Dermis microvascular lymphatic vessel endothelial cell (primary cell): Measurements from ENCODE around the gene CPSF7. TPM values are rescaled to one million over a fixed set of nuclear protein-coding genes. Genes with fewer than 3 reads are reported as not detected.
"Not testable (repeated sequence)": the region's sequence is repeated elsewhere in the genome, so short reads cannot be mapped to it uniquely, and the experiment has no call there.

Experiments
- DNase-seq, 2 donors: peaks; one replicate each; pipeline versions ENCODE4 v3.0.0 to v3.0.0-alpha.2; 2010; ENCODE audit warnings: low read depth in 2 of 2
- total RNA-seq: library from RNA; depleted of rRNA; stranded (reverse); fragments of >200 nt; gene quantifications from 2 replicates; pipeline ENCODE4 v1.2.1, GENCODE V29; 2014

Gene CPSF7
- total RNA-seq, 1 donor from 2014 or later = 9.9 TPM

GRCh38 chr11:61439615-61440014 lies 9.8 kb upstream of the CPSF7 start:
- DNase-seq = no peak

DNA sequence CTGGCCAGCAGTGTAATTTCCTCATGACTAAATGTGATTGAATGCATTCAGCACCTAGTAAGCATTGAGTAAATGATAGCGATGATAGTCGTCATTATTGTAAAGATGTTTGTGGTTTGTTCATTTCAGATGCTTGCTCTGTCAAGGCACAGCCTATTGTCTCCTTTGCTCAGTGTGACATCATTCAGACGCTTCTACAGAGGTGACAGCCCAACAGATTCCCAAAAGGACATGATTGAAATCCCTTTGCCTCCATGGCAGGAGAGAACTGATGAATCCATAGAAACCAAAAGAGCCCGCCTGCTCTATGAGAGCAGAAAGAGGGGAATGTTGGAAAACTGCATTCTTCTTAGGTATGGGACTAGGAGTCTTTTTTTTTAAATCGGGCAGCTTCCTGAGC lies 7.7 kb upstream of the CPSF7 start:
- no peak for DNase-seq

- not testable (repeated sequence) for DNase-seq
Measured at GRCh38 chr11:61430839-61431238, 1.1 kb upstream of the CPSF7 start.

GRCh38 chr11:61429346-61429690 lies 457 bp downstream of the CPSF7 start:
- DNase-seq = peak; percentile 32 to 77

DNA sequence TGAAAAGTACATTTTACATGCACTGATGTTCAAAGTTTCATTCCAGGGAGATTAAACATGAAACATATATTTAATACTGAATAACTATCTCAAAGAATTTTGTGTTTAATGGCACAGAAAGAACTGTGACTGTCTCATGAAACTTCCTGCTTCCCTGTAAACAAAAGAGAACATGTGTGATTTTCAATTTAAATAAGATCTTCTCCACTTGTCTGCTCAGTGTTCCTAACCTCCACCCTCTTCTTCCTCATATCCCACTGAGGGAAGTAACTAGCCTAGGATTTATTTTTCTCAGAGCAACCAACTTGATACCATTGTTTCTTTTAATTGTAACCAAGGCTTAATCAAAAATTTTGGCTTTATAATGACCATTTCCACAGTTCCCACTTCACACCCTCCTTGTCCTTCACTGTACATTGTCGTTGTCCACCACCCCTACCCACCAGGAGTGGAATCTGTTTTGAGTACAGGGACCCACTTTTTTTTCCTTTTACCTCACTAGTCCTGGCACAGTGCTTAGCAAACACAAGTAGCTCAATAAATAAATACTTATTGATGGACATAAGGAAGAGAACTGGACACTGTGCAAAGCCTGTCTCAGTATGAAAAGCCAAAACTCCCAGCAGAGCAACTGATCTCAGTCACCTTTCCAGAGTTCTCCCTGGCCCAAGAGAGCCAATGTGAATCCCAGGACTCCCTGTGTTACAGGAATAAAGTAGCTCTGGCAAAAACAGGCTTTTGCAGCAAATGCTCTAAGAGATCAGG lies 4.2 kb downstream of the CPSF7 start:
- no peak for DNase-seq

GRCh38 chr11:61422226-61422625 lies 7.5 kb downstream of the CPSF7 start:
- no peak for DNase-seq

- no peak for DNase-seq
Measured at GRCh38 chr11:61418136-61418535, 11.6 kb downstream of the CPSF7 start.

GRCh38 chr11:61417670-61418069 lies 12.1 kb downstream of the CPSF7 start:
- DNase-seq = peak in 1 of 2 donors; percentile 11

DNA sequence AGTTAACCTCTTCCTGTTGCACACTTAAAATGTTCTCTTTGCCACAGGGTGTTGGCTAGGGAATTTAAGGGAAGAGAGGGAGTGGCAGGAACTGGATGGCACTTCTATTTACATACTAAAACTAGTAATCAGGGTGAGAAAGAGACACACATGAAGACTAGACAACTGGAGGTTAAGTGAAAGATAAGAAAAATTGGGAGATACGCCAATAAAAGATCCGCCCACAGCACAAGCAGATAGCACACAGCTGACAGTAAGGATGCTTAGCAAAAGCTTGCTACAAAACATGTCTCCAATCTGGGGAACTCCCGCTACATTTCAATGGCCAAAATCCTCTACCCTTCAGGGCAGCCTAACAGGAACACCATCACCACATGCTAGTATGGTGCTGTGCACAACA lies 12.8 kb downstream of the CPSF7 start:
- no peak for DNase-seq

GRCh38 chr11:61415381-61415780 lies 14.4 kb downstream of the CPSF7 start:
- no peak for DNase-seq

GRCh38 chr11:61414547-61414946 lies 15.2 kb downstream of the CPSF7 start:
- DNase-seq = no peak

DNA sequence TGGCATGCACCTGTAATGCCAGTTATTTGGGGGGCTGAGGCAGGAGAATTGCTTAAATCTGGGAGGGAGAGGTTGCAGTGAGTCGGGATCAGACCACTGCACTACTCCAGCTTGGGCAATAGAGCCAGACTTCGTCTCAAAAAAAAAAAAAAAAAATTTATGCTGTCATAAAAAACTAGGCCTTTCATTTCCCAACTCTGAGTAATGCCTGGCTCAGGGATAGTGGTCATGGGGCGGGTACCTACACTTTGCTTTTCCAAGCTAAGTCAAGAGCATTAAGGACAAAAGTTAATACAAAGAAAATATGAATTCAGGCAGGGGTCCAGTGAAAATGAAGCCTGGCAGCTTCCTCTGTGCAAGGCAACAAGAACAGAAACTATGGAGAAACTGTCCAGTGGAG lies 16.3 kb downstream of the CPSF7 start:
- no peak for DNase-seq

- DNase-seq = no peak
Measured at GRCh38 chr11:61411589-61411988, 18.2 kb downstream of the CPSF7 start.

- DNase-seq = no peak
Measured at GRCh38 chr11:61406991-61407728, 22.6 kb downstream of the CPSF7 start.

DNA sequence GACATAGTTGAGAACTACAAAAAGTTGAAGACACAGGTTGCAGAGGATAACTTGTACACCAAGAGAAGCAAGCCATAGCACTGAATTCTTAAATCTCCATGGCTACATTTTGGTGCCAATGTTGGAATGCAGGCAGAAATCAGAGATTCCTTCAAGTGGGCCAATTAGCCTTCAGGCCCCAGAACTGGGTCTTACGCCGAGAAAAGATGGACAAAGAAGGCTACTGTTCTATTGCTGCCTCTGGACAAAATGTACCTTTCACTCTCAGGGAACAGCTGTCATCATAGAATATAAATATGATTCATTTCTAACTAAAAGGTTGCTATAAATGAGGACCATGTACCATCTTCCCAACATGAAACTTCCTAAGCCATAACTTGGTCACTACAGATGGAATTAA lies 23.7 kb downstream of the CPSF7 start:
- no peak for DNase-seq

DNA sequence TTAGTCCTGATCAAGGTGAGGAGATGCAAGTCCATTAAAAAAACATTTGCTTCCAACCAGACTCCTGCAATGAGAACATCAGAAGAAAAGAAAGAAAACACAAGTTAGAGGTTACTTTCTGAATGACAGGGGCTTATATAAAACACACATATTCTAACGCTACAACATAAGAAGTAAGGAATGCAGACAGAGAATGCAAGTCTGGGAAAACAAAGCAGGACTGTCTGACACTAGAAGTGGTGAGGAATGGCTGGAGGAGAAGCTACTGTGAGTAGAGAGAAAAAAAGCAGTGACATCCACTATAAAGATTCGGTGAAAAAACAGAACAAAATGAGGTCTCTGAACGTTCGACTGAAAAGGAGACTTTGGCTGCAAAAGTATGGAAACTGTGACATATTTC lies 25.1 kb downstream of the CPSF7 start:
- DNase-seq = no peak

- no peak for DNase-seq
Measured at GRCh38 chr11:61404103-61404502, 25.7 kb downstream of the CPSF7 start.

GRCh38 chr11:61403658-61404057 lies 26.1 kb downstream of the CPSF7 start:
- DNase-seq = no peak

GRCh38 chr11:61401573-61401972 lies 28.2 kb downstream of the CPSF7 start:
- DNase-seq = no peak

DNA sequence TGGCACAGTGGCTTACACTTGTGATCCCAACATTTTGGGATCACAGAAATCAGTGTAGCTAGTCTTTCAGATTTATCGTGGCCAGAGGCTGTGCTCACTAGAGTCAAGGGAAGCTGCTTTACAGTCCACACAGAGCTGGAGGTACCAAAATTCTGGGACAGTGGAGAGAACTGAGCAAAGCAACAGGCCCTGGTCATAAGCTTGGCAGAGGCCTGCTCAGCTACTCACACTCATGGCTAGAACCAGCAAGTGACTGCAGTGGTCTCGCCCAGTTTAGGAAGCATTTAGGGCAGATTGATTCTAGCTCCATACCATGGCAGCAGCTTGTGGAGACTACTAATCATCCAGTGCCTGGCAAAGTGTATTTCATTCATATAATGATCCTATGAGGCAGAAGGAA lies 28.6 kb downstream of the CPSF7 start:
- DNase-seq = no peak

DNA sequence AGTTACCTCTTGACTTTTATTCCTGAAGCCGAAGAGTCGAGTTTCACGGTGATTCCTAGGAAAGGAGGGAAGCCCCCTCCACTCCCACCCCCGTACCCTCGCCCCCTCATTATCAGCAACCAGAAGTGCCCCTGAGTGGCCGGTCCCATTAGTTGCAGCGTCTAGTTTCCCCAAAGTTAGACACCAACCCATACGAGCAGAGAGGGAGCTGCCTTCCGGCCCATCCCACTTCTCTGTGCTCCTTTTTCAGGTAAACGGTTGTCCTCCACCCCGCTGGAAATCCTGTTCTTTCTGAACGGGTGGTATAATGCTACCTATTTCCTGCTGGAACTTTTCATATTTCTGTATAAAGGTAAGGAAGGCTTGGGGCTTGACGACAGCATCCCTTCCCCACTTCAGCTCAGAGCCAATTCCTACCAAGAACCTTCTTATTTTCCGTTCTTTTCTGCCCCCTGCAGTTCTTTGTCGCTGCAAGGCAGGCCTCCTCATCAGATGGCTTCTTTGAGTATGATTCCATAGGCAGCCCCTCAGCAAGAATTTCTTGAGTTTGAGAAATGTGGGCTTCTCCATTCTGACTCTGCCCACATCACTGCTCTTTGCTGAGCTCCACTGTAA lies 36.7 kb downstream of the CPSF7 start:
- peak in 1 of 2 donors; percentile 30 for DNase-seq

GRCh38 chr11:61390161-61390560 lies 39.6 kb downstream of the CPSF7 start:
- DNase-seq = no peak
